GM21528 (cell line): Measurements from ENCODE around the gene GSN.

ENCODE experiments used
- ATAC-seq: cut with Tn5 transposase; IDR thresholded peaks from one replicate; pipeline ENCODE4 v1.9.1; 2021; ENCODE audit warnings: mild to moderate bottlenecking, moderate library complexity; ENCODE audit not compliant: unreplicated experiment, low FRiP score

The GSN gene

GRCh38 chr9:121318631-121319382, 50.8 kb downstream of the GSN start:
- no peak for ATAC-seq

- no peak for ATAC-seq
Measured at GRCh38 chr9:121319383-121319780, 51.4 kb downstream of the GSN start.

- ATAC-seq, result no peak
Measured at GRCh38 chr9:121321016-121321503, 53.1 kb downstream of the GSN start.

GRCh38 chr9:121322037-121322736, 54.2 kb downstream of the GSN start:
- no peak for ATAC-seq

- no peak for ATAC-seq
Measured at GRCh38 chr9:121322737-121323448, 54.9 kb downstream of the GSN start.

- ATAC-seq, result no peak
Measured at GRCh38 chr9:121323449-121324151, 55.6 kb downstream of the GSN start.

- no peak for ATAC-seq
Measured at GRCh38 chr9:121324316-121324715, 56.4 kb downstream of the GSN start.

GRCh38 chr9:121324755-121325154, 56.8 kb downstream of the GSN start:
- no peak for ATAC-seq

GRCh38 chr9:121325387-121325786, 57.4 kb downstream of the GSN start:
- no peak for ATAC-seq

GRCh38 chr9:121326130-121326838, 58.3 kb downstream of the GSN start:
- no peak for ATAC-seq

- ATAC-seq, result no peak
Measured at GRCh38 chr9:121326901-121327613, 59.1 kb downstream of the GSN start.

- no peak for ATAC-seq
Measured at GRCh38 chr9:121328476-121328875, 60.5 kb downstream of the GSN start.

GRCh38 chr9:121328876-121329681, 61.1 kb downstream of the GSN start:
- ATAC-seq, result no peak

GRCh38 chr9:121331549-121331948, 63.6 kb downstream of the GSN start:
- no peak for ATAC-seq

GRCh38 chr9:121331992-121332685, 64.2 kb downstream of the GSN start:
- no peak for ATAC-seq

- ATAC-seq, result no peak
Measured at GRCh38 chr9:121333950-121334773, 66.2 kb downstream of the GSN start.

GRCh38 chr9:121336665-121337064, 68.7 kb downstream of the GSN start:
- no peak for ATAC-seq
